T-helper 2 cell (primary cell): ENCODE measurements around the gene ZFHX2.
"Not testable (repeated sequence)": the region's sequence is repeated elsewhere in the genome, so short reads cannot be mapped to it uniquely, and the experiment has no call there.

Experiments
- DNase-seq, 5 experiments: peaks; one replicate each; pipeline versions ENCODE4 v3.0.0 to v3.0.0-alpha.2; 2012 to 2022

Gene ZFHX2

GRCh38 chr14:23539248-23540140 is 12.1 kb downstream of the ZFHX2 start:
- peak in 2 of 5 experiments; percentile 24 to 32 for DNase-seq

DNA sequence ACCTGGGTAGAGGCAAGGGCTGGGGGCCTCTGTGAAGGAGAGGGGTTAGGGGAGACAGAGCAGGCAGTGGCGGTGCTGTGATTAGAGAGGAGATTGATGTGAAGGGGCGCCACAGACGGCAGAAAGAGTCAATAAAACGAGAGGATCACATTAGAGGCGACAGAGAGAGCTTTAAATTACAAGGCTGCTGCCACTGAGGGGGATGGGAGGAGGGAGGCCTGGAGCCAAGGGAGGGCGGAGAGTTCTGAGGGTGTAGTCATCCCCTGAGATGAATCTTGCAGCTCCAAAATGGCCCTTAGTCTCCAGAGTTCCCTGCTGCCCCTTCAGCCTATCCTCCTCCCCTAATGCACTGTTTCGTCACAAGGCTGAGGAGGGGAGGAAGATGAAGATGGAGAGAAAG is 12.8 kb downstream of the ZFHX2 start:
- no peak for DNase-seq

DNA sequence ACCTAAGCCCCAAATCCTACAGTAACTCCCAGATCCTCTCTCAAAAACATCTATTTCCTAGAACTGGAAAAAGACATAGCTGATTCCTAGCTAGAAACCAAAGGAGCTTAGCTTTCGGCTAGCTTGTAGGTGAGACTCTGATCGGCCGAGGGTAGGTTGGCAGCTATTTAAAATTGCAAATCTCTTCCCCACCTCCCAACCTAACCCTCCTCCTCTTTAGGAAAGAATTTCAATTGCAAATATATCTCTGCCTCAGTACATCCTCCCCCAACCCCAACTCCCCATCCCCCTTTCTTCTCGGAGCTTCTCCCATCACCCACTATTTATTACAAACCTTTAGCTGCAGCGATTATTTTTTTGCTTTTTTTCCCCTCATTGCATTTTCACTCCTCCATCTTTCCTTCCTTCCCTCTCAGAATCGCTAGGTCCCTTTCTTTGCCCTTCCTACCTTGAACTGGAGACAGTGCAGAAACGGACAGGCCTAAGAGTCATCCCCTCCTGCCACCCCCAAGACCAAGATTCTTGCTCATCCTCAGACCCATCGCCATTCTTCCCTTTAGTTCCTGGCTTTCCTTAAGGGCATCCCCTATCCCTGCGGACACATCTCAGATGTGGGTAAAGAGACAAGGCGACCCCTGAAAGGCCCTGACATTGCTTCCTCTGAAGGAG is 13.4 kb downstream of the ZFHX2 start:
- no peak for DNase-seq

GRCh38 chr14:23537351-23538049 is 14.1 kb downstream of the ZFHX2 start:
- no peak for DNase-seq

GRCh38 chr14:23536906-23537305 is 14.7 kb downstream of the ZFHX2 start:
- DNase-seq = not testable (repeated sequence)

DNA sequence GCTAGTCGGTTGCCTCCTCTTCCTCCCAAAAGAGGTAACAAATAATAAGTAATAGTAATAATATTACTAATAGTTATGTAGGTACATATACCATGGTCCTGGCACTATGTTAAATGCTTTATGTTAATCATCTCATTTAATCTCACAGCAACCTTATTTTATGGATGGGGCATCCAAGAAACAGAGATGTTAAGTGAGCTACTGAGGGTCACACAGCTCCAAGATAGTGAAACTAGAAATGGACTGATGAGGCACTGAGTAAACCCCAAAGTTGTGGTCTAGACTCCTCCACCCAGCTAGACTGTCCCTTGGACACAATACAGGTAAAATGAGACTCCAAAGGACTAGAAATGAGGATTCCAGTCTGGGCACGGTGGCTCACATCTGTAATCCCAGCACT is 15.1 kb downstream of the ZFHX2 start:
- DNase-seq = no peak

DNA sequence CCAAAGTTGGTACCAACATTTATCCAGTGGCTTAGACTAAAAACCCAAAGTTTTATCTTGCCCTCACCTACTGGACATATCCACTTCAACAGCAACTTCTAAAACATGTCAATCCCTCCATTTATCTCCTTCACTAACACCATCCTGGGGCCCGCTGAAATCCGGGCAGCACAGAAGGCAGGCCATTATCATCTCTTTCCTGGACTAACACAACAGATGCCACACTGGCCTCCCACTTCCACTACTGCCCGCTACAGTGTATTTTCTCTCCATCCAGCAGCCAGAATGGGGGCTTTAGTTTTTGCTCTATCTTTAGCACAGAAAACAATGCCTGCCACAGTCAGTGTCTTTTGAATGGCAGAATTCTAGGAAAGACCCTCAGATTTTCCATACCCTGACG is 15.6 kb downstream of the ZFHX2 start:
- DNase-seq = no peak

DNA sequence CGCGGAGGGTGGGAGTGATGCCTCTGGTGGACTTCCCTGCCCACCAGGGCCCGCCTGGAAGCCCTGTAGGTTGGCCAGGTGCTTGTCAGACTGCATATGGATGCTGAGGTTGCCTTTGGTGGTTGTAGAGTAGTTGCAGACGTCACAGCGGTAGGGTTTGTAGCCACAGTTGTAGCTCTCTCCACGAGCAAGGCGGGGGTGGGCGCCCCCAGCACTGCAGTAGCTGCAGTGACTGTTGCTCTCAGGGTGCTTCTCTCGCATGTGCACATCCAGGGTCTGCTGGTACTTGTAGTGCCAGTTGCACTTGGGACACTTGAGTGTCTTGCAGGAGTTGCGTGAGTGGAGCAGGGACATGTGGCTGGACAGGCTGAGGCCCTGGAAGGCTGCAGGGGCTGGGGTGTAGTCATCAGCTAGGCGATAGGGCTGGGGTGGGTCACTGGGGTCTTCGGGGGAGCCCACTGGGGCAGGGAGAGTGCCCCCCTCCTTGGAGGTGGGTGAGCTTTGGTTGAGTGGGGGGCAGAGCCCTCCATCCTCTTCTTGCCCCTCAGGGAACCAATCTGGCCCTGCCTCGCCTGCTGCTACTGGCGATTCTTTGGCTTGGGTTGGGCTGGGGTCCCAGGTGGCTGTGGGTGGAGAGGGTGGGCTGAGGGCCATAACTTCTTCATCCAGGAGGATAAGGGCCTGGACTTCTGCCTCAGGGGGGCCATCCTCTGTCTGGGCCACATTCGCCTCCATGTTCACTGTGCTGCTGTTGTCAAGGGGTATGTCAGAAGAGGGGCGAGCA is 17.7 kb downstream of the ZFHX2 start:
- no peak for DNase-seq

DNA sequence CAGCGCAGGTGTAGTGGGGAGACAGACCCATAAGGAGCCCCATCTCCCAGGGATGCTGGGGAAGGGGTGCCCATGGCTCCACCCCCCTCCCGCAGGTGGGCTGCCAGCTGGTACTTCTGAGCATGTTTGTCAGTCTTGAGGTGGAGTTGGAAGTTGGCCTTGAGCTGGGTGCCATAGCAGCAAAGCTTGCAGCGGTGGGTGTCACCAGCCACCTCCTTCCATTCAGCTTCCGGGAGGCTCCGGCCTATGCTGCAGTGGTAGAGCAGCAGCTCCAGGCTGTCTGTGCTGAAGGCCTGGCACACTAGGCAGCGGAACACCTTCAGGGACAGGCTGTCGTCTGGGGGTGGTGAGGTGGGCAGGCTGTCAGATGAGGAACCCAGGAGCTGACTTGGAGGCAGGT is 18.9 kb downstream of the ZFHX2 start:
- DNase-seq = no peak

GRCh38 chr14:23531391-23531790 is 20.2 kb downstream of the ZFHX2 start:
- no peak for DNase-seq

DNA sequence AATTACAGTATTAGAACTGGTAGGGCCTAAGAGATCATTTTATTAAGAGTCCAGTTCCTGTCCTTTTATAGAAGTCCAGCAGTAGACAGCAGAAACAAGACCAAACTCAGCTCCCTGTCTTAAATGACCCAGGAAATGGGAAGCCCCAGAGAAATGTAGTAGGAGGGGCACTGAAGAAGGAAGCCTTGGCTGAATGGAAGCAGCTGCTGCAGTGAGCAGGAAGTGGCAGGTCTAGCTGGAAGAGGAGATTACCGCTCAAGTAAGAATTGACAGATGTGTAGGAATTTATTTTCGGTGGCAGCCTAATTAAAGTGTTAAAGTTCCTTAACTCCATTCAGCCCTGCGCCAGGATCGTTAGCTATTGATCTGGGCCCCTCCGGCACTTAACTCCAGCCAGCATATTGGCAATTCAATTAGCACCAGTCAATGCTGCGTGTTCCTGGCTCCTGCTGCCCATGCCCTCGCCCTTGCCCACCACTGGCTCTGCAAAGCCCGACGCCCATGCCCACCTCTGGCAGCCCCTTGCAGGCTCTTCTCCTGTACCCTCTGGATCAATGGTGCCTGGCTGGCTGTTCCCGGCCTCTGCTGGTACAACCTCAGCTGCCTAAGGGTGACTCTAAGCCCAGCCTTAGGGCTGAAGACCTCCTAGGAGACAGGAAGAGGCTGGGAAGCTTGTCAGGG is 21.1 kb downstream of the ZFHX2 start:
- no peak for DNase-seq

- no peak for DNase-seq
Measured at GRCh38 chr14:23529016-23529415, 22.5 kb downstream of the ZFHX2 start.

DNA sequence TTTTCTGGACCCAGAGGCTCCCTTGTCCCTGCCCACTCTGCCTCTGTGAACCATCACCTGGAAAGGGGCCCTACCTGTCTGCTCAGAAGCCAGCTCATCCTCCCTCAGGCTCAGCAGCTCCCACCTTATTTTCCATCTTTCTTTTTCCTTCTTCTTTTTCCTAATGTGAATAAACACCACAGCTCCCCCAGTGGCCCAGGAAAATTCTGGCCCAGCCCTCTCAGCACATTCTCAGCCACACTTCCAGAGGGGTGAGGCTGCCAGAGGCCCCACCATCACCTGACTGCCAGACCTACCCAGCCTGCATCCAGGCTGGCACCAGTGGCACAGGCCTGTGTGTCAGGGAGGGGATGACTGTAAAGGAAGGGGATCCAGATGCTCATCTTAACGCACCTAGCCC is 23.0 kb downstream of the ZFHX2 start:
- DNase-seq = no peak

DNA sequence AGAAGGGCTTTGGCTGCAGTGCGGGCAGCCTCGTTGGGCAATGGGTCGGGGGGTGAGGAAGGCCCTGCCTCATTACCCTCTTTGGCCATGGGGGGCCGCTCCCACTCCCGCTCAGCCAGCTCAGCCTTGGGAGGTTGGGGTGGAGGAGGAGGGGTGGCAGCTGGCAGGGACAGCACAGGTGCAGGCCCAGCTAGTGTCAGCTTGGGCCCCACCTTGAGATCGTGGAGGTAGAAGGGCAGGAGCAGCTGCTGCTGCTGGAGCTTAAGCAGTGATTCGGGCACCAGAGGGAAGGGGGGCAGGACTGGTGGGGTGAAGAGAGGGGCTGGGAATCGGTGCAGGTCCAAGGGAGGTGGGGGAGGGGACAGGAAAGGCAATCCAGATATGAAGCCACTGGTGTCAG is 26.0 kb downstream of the ZFHX2 start:
- no peak for DNase-seq

DNA sequence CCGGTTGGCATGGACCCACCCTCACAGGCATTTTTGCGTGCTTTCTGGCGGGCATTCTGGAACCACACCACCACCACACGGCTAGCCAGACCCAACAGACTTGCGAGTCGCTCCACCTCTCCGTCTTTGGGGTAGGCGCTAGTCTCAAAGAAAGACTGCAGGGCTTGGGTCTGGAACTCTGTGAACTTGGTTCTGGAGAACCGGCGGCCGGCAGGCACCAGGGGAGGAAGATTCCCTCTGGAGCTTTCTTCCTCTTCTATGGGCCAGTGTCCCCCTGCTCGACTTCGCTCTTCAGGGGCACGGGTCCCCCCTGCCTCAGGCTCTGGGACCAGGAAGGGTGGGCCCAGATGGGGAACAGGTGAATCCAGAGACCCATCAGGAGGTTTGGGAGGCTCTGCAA is 26.6 kb downstream of the ZFHX2 start:
- no peak for DNase-seq

DNA sequence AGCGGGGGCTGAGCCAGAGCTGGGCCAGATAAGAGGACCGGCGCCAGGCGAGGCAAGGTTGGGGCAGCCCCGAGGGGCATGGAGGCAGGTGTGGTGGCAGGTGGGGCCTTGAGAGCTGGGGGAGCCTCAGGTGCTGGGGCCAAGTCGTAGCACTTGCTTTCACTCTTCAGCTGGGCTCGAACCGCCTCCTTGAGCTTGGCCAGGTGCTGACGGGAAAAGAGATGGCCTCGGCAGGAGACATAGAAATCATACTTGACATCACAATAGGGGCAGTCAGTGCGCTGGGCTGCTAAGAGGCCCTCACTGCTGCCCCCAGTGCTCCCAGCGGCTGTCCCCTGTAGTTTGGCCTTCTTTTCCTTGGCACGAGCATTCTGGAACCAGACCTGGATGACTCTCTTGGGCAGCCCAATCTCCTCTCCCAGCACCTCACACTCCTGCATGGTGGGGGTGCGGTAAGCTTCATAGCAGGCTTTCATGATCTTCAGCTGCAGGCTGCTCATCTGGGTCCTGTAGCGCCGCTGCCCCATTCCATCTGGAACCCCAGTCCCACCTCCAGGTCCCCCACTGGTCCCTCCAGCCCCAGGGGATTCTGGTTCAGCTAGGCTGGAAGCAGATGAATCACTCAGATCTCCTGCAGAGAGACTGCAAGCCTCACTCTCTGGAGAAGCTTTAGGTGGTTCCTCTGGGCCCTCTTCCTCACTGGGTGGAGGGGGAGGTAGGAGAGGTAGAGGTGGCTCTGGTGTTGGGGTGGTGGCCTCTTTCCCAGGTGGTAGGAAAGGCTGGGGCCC is 28.1 kb downstream of the ZFHX2 start:
- no peak for DNase-seq

- no peak for DNase-seq
Measured at GRCh38 chr14:23522643-23523198, 28.8 kb downstream of the ZFHX2 start.

DNA sequence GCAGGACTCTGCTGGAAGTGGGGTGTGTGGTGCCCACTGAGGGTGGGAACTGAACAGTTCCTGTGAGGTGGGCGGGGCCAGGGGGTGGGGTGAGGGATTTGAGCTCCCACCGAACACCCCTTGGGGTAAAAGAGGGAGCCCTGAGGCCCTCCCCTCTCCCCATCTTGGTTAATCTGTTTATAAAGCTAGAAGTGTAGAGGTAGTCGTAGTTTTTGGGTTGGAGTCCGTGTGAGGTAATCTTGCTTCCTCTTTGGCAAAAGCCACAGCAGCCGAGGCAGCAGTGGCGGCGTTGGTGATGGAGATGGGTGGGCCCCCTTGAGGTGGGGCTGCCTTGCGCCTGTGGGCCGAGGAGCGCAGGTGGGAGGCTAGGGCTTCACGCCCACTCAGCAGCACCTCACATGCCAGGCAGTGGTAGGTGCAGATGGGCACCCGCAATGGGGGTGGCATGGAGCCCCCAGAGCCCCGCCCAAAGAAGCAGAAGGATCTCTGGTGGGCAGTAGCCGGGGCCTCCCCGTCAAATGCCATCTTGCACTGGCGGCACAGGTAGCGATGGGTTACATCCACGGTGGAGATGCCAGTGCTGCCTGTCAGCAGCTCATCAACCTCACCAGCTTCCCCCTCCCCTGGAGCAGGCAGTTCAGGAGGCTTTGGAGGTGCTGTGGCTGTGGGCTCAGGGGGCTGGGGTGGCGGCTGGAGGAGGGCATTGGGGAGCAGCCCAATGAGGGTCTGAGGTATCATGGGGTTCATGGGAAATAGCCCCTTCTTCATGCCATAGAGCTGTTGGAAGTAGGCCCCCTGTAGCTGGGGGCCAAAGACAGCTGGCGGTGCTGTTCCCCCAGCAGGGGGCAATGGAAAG is 29.6 kb downstream of the ZFHX2 start:
- no peak for DNase-seq

- no peak for DNase-seq
Measured at GRCh38 chr14:23520899-23521533, 30.5 kb downstream of the ZFHX2 start.

- DNase-seq = no peak
Measured at GRCh38 chr14:23518709-23519108, 32.9 kb downstream of the ZFHX2 start.
